Stimulated activated CD8-positive, alpha-beta memory T cell treated with anti-CD3 and anti-CD28 coated beads, Interleukin-12 subunit alpha, Interleukin-12 subunit beta, amount 100 ng/mL, for 1 hour (primary cell): Measurements from ENCODE around the gene RNF215.
A peak's percentile ranks its signal among the peaks of the same experiment; 100 is the strongest.

ENCODE experiments used
- DNase-seq: peaks from one replicate; pipeline ENCODE4 v3.0.0-alpha.2; 2020; ENCODE audit warnings: low read depth

Gene RNF215

DNA sequence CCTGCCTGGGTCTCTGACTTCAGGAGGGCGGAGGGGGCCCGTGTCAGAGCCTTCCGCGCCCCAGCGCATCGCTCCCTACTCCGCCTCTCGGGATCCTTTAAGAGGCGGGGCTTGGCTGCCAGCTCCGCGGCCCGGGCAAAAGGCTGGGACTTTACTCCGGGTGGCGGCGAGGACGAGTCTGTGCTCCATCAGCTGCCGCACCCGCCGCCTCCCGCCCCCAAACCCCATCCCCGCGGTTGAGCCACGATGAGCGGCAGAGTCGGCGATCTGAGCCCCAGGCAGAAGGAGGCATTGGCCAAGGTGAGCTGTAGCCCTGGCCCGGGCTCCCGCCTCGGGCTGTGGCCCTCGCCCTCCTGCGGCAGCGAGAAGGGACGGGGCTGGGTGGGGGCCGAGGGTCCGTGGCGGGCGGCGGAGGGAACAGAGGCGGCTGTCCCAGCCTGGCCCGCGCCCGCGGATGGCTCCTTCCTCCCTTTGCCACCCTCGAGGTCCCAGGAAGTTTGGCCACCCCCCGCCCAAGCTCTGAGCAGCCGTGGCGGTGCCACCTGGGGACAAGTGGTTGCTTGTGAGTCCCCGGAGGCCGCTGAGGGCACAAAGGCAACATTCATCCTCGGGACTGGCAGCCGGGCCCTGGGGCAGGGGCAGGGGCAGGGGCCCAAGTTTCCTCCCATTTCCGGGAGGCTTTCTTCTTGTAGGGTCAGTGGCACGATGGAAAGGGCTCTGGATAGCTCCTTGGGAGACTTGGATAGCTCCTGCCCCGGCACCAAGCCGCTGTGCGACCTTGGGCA, 9.9 kb upstream of the RNF215 start, which contains the start of gene SEC14L2:
SEC14L2 (plus strand) TSS at position 148 of the 785 bp plus-strand sequence; CDS start at position 247, 99 bp downstream.
- peak; percentile 28 for DNase-seq

DNA sequence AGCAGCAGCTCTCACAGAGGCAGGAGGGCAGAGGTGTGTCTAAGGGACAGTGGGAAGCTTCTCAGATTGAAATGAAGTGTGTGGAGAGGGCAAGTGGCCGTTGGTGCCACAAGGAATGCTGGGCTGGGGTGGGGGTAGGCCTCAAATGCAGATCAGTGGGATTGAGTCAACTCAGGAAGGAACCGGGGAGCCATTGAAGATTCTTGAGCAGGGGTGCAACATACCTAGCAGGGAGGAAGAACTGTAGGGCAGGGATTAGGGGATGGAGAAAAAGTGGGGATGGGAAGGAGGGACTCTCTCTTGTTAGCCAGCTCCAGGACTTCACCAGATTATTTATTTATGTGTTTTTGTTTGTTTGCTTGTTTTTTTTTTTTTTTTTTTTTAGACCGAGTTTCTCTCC, 6.7 kb upstream of the RNF215 start:
- DNase-seq = no peak

GRCh38 chr22:30393322-30393680, 6.1 kb upstream of the RNF215 start:
- DNase-seq = no peak

DNA sequence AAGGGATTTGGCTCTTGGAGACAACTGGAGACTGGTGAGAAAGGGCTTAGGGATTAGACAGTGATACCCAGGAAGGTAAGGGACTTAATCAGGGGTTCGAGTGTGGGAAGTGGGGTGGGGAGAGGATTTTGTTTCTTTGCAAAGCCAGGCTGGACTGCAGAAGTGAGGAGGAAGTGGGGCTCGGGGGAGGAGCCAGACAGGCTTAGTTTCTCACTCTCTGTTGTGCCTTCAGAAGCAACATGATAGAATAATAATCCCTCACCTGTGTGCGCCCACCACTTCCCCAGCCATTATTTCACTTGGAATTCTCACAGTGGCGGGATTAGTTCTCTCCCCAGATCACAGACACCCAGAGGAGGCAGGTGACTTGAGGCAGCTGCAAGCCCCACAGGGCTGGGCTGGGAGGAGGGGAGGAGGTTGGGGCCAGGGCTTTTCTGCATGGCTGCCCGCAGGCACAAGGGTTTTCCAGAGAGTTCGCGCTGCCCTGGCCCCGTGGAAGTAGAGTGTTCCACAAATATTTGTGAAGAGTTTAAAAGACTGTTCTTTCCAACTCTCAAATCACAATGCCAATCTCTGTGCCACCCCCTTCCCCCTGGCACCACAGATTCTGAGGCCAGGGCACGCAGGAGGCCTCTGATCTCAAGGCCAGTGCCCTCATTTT, 5.6 kb upstream of the RNF215 start:
- DNase-seq = no peak

DNA sequence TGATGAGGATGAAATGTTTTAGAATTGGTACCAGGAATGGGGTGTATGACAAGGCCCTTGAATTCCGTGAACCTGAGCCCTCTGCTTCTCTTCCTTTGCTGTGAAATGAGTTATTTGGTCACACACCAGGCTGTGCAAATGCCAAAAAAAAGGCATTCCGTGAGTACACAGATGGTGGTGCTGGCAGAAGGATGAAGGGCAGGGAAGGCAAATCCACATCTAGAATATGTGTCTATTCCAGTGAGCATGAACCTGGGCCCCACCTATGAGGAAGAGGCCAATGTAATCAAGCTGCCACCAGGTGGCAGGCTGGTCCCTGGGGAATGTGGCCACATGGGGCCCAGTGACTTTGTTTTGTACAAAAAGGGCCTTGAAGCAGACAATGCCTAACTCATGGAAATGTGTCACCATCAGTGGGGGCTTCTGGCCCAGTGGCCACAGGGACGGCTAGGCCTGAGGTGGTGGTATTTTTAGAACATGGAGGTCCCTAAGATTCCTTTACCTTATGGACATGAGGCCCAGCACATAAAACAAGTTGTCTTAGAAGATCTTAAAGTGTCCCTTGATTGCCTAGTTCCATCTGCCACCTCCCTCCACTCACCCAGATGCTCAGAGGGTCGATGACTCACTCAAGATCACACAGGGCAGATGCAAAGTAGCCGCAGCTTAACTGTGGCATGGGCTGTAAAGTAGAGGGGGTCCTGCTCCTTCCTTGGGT, 3.9 kb upstream of the RNF215 start:
- peak; percentile 60 for DNase-seq

DNA sequence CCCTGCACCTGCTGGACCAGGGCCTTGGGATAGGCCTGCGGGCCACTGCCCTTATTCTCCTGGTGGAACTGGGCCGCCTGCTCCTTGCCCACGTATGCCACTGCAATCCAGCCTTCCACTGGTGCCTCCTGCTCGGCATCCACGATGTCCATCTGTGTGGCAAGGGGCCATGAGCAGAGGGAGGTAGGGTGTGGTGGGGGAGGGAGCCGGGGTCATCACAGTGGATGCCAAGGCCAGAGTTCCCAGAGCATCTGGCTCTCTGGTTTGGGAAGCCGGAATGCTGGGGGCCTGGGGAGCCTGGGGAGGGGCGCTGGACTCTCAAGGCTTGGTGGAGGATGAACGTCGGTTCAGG, 627 bp downstream of the RNF215 start:
- no peak for DNase-seq

DNA sequence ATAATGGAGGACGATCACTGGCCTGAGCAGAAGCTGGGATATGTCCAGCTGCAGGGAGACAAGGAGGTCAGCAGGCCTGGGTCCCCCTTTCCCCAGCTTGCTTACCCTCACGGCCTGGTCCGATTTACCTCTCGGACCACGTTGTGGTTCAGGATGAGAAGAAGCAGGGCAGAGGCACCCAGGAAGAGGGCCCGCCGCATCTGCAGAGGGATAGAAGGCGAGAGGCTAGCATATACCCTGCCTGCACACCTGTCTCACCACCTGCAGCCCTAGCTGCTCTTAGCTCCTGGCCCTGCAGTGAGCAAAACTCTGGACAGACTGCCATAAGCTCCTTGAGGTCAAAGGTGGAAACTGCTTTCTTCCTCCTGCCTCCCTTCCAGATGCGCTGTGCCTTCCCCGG, 1.3 kb downstream of the RNF215 start:
- no peak for DNase-seq

DNA sequence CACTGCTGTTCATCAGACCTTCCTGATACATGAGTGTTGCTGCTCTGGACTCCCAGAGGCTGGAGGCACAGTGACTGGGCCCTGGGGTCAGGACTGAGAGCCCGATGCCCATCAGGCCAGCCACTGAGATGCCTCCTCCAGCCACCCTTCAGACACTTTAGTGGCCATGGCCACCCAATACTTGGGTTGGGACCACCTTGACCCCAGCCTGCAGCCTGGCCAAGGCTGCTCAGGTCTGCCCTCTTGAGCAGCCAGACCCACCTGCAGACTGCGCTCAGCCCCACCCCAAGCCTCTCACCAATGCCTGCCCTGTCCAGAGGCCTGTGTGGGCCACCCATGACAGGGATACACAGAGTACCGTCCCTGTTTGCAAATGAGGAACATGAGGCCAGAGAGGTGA, 4.2 kb downstream of the RNF215 start:
- DNase-seq = no peak

- no peak for DNase-seq
Observed at GRCh38 chr22:30382340-30382739, 4.9 kb downstream of the RNF215 start.

- DNase-seq = no peak
Observed at GRCh38 chr22:30381264-30381663, 5.9 kb downstream of the RNF215 start.

- no peak for DNase-seq
Observed at GRCh38 chr22:30380011-30380410, 7.2 kb downstream of the RNF215 start.

DNA sequence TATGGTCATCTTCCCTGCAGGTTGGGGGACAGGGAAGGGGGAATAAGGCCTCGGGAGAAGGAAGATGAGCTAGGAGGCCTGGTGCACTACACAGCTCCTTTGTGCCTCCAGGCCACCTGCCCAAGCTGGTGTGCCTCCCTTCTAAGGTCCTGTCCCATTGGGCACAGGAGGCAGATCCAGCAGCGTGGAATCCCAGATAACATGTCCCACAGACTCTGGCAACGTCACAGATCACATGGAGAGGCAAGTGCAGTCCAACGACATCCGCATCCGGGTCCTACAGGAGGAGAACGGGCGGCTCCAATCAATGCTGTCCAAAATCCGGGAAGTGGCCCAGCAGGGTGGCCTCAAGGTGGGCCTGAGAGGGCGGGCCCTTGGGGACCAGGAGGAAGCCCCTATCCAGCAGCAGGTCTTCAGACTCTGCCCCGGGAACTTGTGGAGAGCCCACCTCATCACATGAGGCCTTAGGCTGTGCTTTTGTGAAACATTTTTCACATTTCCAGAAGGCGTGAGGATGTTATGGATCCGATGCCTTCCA, 11.8 kb downstream of the RNF215 start:
- no peak for DNase-seq

GRCh38 chr22:30373331-30374325, 13.6 kb downstream of the RNF215 start:
- DNase-seq = no peak

DNA sequence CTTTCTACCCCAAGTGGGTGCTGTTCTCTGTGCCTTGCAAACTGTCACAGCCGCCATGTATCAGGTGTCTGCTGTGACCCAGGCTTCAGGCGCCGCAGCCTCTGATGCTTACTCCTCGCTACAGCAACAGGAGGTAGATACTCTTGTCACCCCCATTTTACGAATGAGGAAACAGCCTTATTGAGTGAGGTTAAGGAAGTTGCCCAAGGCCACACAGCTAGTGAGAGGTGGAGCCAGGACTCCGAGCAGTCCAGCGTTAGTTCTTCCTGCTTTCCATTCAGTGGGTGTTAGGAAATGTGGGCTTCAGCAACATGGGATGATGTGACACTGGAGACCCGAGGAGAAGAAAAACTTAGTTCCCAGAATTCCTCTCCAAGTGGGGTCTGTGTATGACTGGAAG, 14.3 kb downstream of the RNF215 start:
- DNase-seq = no peak

- no peak for DNase-seq
Observed at GRCh38 chr22:30371981-30372380, 15.2 kb downstream of the RNF215 start.

DNA sequence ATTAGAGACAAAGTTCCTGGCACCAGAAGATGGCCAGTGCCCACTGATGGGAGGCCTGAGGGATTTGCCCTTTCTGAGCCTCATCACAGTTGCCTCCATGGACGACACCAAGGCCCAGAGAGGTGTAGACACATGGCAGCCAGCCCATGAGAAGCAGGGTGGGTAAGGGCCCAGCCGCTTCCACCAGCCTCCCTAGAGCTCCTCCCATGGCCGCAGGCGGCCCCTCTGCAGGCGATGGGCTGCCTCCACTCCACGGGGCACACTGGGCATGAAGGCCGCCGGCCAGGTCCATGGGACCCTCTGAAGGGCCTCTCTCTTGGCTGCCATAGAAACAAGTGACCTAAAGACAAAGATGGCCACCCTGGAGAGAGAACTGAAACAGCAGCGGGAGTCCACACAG, 15.9 kb downstream of the RNF215 start:
- no peak for DNase-seq

DNA sequence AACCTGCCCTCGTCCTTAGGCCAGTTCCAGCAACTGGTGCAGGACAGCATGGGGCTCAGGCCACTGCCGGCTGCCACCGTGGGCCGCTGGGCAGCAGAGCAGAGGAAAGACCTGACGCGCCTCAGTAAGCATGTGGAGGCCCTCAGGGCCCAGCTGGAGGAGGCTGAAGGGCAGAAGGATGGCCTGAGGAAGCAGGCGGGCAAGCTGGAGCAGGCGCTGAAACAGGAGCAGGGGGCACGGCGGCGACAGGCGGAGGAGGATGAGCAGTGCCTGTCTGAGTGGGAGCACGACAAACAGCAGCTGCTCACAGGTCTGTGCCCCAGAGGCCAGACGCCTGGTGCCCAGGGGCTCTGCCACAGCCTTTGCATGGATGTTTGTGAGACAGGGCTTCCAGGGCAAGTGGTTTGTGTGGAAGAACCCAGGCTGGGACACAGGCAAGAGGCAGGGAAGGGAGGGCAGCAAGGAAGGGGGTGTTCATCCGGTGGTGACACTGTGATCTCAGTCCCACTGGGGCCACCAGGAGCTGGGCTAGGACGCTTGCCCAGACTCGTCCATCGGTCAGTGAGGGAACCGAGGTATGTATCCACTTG, 16.5 kb downstream of the RNF215 start:
- no peak for DNase-seq

GRCh38 chr22:30368420-30368819, 18.8 kb downstream of the RNF215 start:
- DNase-seq = no peak

GRCh38 chr22:30365891-30366290, 21.3 kb downstream of the RNF215 start:
- no peak for DNase-seq

- no peak for DNase-seq
Observed at GRCh38 chr22:30362651-30363281, 24.4 kb downstream of the RNF215 start.
